ENCODE results near the gene ZNF564.

GRCh38 chr19:12546903-12547302 is 4.4 kb downstream of the ZNF564 start:
- TF ChIP-seq POLR2A (IDR thresholded peaks at IDR 0.05) (no peak), POLR2AphosphoS5 (IDR thresholded peaks at IDR 0.05) (no peak)
- TF ChIP-seq, protein P1, sequence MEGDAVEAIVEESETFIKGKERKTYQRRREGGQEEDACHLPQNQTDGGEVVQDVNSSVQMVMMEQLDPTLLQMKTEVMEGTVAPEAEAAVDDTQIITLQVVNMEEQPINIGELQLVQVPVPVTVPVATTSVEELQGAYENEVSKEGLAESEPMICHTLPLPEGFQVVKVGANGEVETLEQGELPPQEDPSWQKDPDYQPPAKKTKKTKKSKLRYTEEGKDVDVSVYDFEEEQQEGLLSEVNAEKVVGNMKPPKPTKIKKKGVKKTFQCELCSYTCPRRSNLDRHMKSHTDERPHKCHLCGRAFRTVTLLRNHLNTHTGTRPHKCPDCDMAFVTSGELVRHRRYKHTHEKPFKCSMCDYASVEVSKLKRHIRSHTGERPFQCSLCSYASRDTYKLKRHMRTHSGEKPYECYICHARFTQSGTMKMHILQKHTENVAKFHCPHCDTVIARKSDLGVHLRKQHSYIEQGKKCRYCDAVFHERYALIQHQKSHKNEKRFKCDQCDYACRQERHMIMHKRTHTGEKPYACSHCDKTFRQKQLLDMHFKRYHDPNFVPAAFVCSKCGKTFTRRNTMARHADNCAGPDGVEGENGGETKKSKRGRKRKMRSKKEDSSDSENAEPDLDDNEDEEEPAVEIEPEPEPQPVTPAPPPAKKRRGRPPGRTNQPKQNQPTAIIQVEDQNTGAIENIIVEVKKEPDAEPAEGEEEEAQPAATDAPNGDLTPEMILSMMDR (IDR thresholded peaks at IDR 0.05 in 8 of 11, conservative IDR thresholded peaks at IDR 0.05 in 3 of 11), result no peak
